ENCODE data around the gene PEX19.

PEX19 gene

GRCh38 chr1:160257411-160258015 lies 27.4 kb downstream of the PEX19 start:
- TF ChIP-seq SP1 (IDR thresholded peaks at IDR 0.05) (no peak), FOXK2 (IDR thresholded peaks at IDR 0.05) (no peak), HDGF (IDR thresholded peaks at IDR 0.05; ENCODE audit: borderline replicate concordance) (no peak), TARDBP (IDR thresholded peaks at IDR 0.05) (no peak), SUZ12 (IDR thresholded peaks at IDR 0.05) (no peak), ELF4 (IDR thresholded peaks at IDR 0.05) (no peak), L3MBTL2 (conservative IDR thresholded peaks at IDR 0.05) (no peak)
- TF ChIP-seq, protein P1, sequence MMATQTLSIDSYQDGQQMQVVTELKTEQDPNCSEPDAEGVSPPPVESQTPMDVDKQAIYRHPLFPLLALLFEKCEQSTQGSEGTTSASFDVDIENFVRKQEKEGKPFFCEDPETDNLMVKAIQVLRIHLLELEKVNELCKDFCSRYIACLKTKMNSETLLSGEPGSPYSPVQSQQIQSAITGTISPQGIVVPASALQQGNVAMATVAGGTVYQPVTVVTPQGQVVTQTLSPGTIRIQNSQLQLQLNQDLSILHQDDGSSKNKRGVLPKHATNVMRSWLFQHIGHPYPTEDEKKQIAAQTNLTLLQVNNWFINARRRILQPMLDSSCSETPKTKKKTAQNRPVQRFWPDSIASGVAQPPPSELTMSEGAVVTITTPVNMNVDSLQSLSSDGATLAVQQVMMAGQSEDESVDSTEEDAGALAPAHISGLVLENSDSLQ (IDR thresholded peaks at IDR 0.05) = no peak
- ChIA-PET CTCF (interaction anchor here (0.5 to 0.6 kb wide), 2 partner anchors 64 to 149 kb away, joined by 3 to 4 read pairs; no protein-coding TSS in a partner anchor), POLR2A (interaction anchor here (1.1 kb wide), 1 partner anchor 27 kb away, joined by 3 read pairs; the partner anchor contains the start of gene PEX19)
- no peak for DNase-seq (ENCODE audit: extremely low spot score)

DNA sequence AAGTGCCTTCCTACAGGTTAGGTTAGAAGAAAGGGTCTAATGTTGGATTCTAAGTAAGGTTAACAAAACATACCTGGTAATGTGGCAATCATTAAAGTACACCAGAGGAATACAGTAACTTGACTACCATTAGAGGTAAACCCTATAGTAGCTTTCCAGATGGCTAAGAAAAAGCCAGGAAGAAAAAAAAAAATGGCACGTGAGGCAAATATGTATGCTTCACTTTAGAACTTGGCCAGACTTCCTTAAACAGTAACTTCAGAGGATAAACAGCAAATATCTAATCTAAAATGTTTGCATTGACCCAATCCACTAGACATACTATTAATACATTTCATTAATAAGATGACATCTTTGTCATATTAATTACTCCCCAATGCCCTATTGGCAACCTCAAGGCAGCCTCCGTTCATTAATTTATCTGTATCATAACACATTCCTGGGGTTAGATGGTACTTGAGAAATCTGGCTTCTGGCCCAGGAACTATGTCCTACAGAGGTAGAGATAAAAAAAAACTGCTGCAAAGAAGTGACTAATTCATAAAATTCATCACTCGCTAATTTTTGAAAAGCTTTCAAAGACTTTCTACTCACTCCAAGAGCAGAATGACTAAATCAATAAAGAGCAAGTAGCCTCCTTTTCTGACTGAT lies 28.4 kb downstream of the PEX19 start:
- ChIA-PET POLR2A (interaction anchor here (1.1 kb wide), 1 partner anchor 28 kb away, joined by 3 read pairs; the partner anchor contains the start of gene PEX19), CTCF (interaction anchor here (0.6 kb wide), 1 partner anchor 35 kb away, joined by 3 read pairs; no protein-coding TSS in a partner anchor)
- DNase-seq (ENCODE audit: extremely low spot score) = no peak
- TF ChIP-seq TARDBP (IDR thresholded peaks at IDR 0.05) = no peak
- no peak for TF ChIP-seq FOXA1 (IDR thresholded peaks at IDR 0.05)
- no peak for TF ChIP-seq ELF4 (IDR thresholded peaks at IDR 0.05)
- no peak for TF ChIP-seq ZNF384 (IDR thresholded peaks at IDR 0.05)

- CTCF ChIA-PET = no interaction called here
- no peak for DNase-seq (ENCODE audit: extremely low spot score)
- POLR2A ChIA-PET = no interaction called here
- TF ChIP-seq, protein P1 (IDR thresholded peaks at IDR 0.05) = no peak
These were observed 29.1 kb downstream of the PEX19 start for GRCh38 chr1:160255781-160256300.

DNA sequence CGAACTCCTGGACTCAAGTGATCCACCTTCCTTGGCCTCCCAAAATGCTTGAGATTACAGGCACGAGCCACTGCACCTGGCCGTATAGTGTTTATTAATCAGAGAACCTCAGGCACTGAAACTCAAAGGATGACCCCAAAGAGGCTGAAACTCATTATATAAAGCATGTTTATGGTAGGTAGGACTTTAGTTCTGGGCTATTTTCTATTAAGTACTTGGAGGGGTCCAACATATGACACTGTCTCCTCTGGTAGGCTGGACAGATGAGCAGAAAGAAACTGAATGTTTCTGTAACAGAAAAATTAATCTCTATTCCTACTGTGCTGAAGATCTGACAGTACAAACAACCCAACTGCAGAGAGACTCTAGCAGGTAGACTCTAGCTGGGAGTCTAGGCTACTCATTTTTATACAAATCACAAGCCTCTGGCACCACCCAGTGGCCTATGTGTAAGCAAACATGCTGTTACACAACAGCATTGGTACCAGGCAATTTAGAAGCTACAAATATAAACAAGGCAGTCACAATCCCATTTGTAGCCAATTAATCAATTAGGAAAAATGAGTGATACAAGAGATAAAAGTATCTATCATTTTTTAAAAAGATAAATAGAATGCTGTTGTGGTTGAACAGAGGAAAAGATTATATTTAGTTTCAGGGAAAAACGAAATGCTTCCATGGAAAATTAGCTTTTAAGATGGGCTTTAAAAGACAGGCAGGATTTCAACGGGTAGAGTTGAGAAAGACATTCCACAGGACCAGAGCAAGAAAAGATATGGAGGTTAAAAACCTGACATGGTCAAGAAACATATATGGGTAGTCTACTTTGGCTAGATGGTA lies 33.0 kb downstream of the PEX19 start:
- CTCF ChIA-PET = interaction anchor here (0.6 to 2.1 kb wide), 29 partner anchors 8 to 702 kb away, joined by 3 to 25 read pairs (median 5); partner anchors contain the start of genes CASQ1 and IGSF8
- POLR2A ChIA-PET = interaction anchor here (1.1 to 1.8 kb wide), 4 partner anchors 9 to 150 kb away, joined by 3 to 9 read pairs (median 6); partner anchors contain the start of gene DCAF8
- peak; percentile 78 for DNase-seq (ENCODE audit: extremely low spot score)
- TF ChIP-seq FOXK2 (IDR thresholded peaks at IDR 0.05) = peak; percentile 72
- TF ChIP-seq ARNT (IDR thresholded peaks at IDR 0.05) = no peak

DNA sequence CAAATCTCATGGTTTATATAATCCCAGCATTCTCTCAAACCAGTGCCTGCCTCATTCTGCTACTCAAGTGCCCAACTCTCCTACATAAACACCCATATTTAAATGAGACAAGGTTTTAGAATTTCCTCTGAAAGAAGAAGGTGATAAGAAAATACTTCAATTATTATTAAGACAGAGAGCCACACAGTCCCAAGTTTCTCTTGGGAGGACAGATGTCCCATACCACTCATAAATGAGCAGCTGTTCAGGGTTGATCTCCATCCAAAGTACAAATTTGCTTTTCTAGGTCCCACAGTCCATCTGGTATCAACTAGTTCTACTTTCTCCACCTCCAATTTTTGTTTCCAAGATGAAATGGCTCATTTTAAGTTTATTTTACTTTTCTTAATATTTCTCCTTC lies 33.9 kb downstream of the PEX19 start:
- ChIA-PET CTCF (interaction anchor here (0.7 to 2.1 kb wide), 8 partner anchors 10 to 703 kb away, joined by 3 to 16 read pairs (median 8); partner anchors contain the start of genes CASQ1 and IGSF8), POLR2A (interaction anchor here (1.2 kb wide), 1 partner anchor 149 kb away, joined by 3 read pairs; no protein-coding TSS in a partner anchor)
- TF ChIP-seq L3MBTL2 (conservative IDR thresholded peaks at IDR 0.05) = no peak
- TF ChIP-seq CTBP1 (IDR thresholded peaks at IDR 0.05; ENCODE audit: borderline replicate concordance) = no peak
- no peak for TF ChIP-seq FOXK2 (IDR thresholded peaks at IDR 0.05)
- TF ChIP-seq LEF1 (IDR thresholded peaks at IDR 0.05; ENCODE audit: borderline replicate concordance) = no peak
- no peak for TF ChIP-seq TARDBP (IDR thresholded peaks at IDR 0.05)
- TF ChIP-seq ZNF384 (IDR thresholded peaks at IDR 0.05) = no peak
- no peak for TF ChIP-seq SUZ12 (IDR thresholded peaks at IDR 0.05)
- no peak for TF ChIP-seq BHLHE40 (IDR thresholded peaks at IDR 0.05; ENCODE audit: borderline replicate concordance)
- no peak for TF ChIP-seq ELF4 (IDR thresholded peaks at IDR 0.05)
- TF ChIP-seq FOXA1 (IDR thresholded peaks at IDR 0.05) = no peak
- no peak for TF ChIP-seq HDGF (IDR thresholded peaks at IDR 0.05; ENCODE audit: borderline replicate concordance)
- TF ChIP-seq, protein P1 (IDR thresholded peaks at IDR 0.05) = no peak
- no peak for TF ChIP-seq SP1 (IDR thresholded peaks at IDR 0.05)
- TF ChIP-seq ARNT (IDR thresholded peaks at IDR 0.05) = no peak
- no peak for TF ChIP-seq FOXM1 (IDR thresholded peaks at IDR 0.05; ENCODE audit: borderline replicate concordance)
- no peak for DNase-seq (ENCODE audit: extremely low spot score)

- no peak for DNase-seq (ENCODE audit: extremely low spot score)
- no peak for TF ChIP-seq FOXM1 (IDR thresholded peaks at IDR 0.05; ENCODE audit: borderline replicate concordance)
- no peak for TF ChIP-seq HDGF (IDR thresholded peaks at IDR 0.05; ENCODE audit: borderline replicate concordance)
- no peak for TF ChIP-seq SP1 (IDR thresholded peaks at IDR 0.05)
- TF ChIP-seq, protein P1 (IDR thresholded peaks at IDR 0.05) = no peak
- TF ChIP-seq TARDBP (IDR thresholded peaks at IDR 0.05) = no peak
- no peak for TF ChIP-seq ARNT (IDR thresholded peaks at IDR 0.05)
- no peak for TF ChIP-seq L3MBTL2 (conservative IDR thresholded peaks at IDR 0.05)
- TF ChIP-seq FOXA1 (IDR thresholded peaks at IDR 0.05) = no peak
- TF ChIP-seq SUZ12 (IDR thresholded peaks at IDR 0.05) = no peak
- TF ChIP-seq CTBP1 (IDR thresholded peaks at IDR 0.05; ENCODE audit: borderline replicate concordance) = no peak
- TF ChIP-seq LEF1 (IDR thresholded peaks at IDR 0.05; ENCODE audit: borderline replicate concordance) = no peak
- no peak for TF ChIP-seq ZNF384 (IDR thresholded peaks at IDR 0.05)
- ChIA-PET POLR2A (no interaction called here), CTCF (interaction anchor here (1.6 kb wide), 1 partner anchor 27 kb away, joined by 5 read pairs; no protein-coding TSS in a partner anchor)
These were observed 37.9 kb downstream of the PEX19 start for GRCh38 chr1:160247053-160247452.

Data from HEK293T (cell line).